K562 treated with DMSO at 1 percent for 48 hours (cell line): Measurements from ENCODE around the gene GPR142. TPM values are rescaled to one million over a fixed set of nuclear protein-coding genes. Genes with fewer than 3 reads are reported as not detected.

Experiments used
- total RNA-seq: library from RNA; unstranded; fragments of 300-600 nt; gene quantifications from 2 replicates; pipeline ENCODE4 v1.2.3, GENCODE V29; 2022; ENCODE audit warnings: low replicate concordance; ENCODE audit errors: extremely low read depth

Gene GPR142
- not detected in 2 replicates for total RNA-seq

DNA sequence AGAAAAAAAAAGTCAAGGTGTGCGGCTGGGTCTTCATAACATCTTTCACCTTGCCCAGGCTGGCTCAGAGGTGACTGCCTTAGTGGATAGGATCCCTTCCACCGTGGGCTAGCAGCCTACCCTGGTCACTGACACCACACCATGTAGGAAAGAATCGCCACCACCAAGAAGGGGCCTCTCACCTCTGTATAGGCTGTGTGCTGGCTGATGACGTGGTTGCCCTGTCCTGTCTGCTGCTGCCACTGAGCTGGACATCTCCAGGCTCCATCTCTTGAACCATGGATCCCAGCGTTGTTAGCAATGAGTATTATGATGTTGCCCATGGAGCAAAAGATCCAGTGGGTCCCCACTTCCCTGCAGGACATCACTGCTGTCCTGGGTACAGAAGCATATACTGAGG is at the start of gene GPR142:
GPR142 (plus strand) TSS at position 301 of the 400 bp plus-strand sequence. CDS start 2,035 bp downstream, outside the sequence.

DNA sequence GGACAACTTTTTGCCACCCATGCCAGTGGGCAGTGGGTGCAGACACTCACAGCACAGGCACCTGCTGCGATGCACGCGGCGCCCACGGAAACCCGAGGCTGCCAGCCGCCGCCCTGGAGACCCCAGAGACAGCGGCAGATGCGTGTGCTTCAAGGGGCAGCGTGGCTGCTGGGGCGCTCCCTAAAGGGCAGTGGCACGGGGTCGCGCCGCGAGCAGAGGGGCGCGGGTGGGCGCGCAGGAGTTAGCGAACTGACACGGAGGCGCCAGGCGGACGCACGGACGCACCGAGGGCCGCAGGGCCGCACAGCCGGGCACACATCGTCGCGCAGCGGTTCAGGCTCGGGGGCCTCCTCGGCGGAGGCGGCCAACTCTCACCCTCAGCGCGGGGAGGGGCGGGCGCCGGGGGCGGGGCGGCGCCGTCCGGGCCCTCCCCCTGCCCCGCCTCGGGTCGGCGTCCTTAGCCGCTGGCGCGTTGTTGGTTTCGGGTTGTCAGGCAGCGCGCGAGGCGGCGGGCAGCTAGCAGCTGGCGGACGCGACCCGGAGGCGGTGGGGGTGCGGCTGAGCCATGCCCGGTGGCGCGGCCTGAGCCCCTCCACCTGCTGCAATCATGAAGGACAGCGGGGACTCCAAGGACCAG is 41.4 kb upstream of the GPR142 start, which contains the start of gene KIF19:
KIF19 (plus strand) TSS at position 484 of the 637 bp plus-strand sequence; CDS start at position 608, 124 bp downstream.

DNA sequence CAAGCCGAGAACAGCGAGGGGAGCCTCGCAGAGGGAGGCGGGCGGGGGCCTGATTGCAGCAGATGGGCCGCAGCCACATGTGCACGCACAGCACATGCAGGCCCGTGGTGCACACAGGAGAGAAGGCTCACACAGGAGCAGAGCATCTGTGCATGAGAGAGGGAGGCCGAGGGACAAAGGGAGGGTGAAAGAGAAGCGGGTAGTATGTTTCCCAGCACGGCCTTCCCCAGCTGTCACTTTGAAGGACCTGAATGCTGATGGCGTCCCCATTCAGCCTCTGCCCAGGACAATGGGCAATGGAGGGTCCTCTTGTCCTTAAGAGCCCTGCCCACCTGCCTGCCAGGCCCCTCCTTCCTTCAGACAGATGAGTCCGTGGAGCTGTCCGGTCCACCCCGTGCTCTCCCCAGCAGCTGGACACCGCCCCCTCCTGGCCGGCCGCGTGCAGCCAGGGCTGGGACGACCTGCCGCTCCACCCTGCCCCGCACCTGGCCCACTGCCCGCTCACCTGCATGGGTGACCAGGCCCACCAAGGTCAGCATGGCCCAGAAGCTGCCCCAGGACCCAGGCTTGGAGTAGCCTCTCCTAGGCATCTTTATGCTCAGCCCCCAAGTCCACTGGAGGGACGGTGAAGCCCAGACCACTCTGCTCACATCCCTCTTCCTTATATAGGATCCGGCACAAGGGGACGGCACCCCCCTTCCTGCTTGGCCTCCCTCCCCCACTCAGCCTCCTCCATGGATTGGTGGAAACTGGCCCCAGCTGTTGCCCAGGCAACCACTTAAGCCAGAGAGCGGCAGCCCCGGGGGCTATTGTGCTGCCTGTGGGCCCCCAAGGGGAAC is 5.9 kb upstream of the GPR142 start, which contains the start of gene BTBD17:
BTBD17 (minus strand) TSS at position 639 of the 839 bp plus-strand sequence; CDS start at position 590, 49 bp downstream.

Other genes starting within 250 kb of the GPR142 start
- not detected in 2 replicates for gene RPL38, start 163.8 kb upstream of the GPR142 start, total RNA-seq
- gene TTYH2, start 153.9 kb upstream of the GPR142 start, total RNA-seq: not detected in 2 replicates
- gene DNAI2, start 93.3 kb upstream of the GPR142 start, total RNA-seq: not detected in 2 replicates
- not detected in 2 replicates for gene KIF19, start 41.3 kb upstream of the GPR142 start, total RNA-seq
- not detected in 2 replicates for gene BTBD17, start 5.6 kb upstream of the GPR142 start, total RNA-seq
- not detected in 2 replicates for gene GPRC5C, start 64.6 kb downstream of the GPR142 start, total RNA-seq
- not detected in 2 replicates for gene CD300A, start 99.1 kb downstream of the GPR142 start, total RNA-seq
- gene CD300LB, start 164.0 kb downstream of the GPR142 start, total RNA-seq: not detected in 2 replicates
- not detected in 2 replicates for gene CD300C, start 178.6 kb downstream of the GPR142 start, total RNA-seq
- not detected in 2 replicates for gene CD300H, start 200.0 kb downstream of the GPR142 start, total RNA-seq
- gene CD300LD, start 224.8 kb downstream of the GPR142 start, total RNA-seq: not detected in 2 replicates